HS-27A (cell line): ENCODE results near the gene BCOR.

ENCODE experiments used
- DNase-seq: peaks from one replicate; pipeline ENCODE4 v3.0.0-alpha.2; 2012; ENCODE audit warnings: low read depth, missing footprints

Gene BCOR

DNA sequence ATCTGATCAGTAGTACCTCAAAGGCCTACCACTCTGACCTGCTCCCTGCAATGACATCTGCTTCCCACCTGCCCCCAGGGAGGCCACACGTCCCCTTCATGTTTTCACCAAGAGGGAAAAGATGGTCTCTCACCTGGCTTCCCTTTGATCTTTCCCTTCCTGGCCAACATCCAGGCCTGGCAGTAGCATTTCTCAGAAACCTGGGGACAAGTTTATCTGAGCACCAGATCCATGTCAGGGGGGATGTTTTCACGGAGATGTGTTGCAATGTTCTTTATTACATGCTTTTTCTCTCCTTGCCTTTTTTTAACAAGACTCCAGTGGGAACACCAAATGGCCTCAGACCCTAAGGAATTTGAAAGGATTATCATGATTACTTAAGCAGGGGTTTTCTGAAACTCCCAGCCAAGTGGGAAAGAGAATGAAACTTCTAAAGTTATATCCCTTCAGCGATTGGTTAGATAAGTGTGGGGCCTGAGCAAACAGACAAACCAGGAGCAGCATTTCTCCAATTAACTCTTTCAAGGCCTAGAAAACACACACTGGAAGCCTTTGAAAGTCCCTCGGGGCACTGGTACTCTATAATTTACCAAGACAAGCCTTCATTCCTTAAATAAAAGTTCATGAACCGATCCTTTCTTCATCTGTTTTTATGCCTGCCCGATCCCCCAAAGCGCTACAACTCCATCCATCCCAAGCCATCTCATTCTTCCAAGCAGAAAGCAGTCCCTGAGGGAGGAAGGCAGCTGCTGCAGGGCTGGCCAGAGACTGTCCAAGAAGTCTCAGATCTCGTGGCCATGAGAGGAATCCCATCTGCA, 94.1 kb downstream of the BCOR start:
- DNase-seq: no peak

DNA sequence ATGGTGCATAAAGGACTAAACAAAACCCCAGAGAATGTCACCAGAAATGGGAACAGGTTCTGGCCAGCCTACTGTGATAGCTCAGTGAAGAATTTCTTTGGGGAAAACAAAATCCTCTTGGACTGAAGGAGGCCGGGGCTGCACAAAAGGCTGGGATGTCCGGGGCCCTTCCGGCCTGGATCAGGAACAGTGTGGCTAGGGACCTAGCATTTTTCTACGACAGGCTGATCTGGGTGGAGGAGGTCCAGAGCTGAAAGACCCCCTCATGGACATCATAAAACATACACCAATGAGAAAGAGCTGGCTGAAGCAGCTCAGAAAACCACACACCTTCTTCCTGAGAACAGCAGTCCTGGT, 94.7 kb downstream of the BCOR start:
- DNase-seq: no peak
